ENCODE measurements around the gene TPRN. TPM values are rescaled to one million over a fixed set of nuclear protein-coding genes. Genes with fewer than 3 reads are reported as not detected.

The TPRN gene
- total and polyA plus RNA-seq, 9 of the 15 experiments (the other 6 are each of a cell fraction or from before 2014, with no cell fraction given): 0.31 to 31.9 (median 4.4) TPM

DNA sequence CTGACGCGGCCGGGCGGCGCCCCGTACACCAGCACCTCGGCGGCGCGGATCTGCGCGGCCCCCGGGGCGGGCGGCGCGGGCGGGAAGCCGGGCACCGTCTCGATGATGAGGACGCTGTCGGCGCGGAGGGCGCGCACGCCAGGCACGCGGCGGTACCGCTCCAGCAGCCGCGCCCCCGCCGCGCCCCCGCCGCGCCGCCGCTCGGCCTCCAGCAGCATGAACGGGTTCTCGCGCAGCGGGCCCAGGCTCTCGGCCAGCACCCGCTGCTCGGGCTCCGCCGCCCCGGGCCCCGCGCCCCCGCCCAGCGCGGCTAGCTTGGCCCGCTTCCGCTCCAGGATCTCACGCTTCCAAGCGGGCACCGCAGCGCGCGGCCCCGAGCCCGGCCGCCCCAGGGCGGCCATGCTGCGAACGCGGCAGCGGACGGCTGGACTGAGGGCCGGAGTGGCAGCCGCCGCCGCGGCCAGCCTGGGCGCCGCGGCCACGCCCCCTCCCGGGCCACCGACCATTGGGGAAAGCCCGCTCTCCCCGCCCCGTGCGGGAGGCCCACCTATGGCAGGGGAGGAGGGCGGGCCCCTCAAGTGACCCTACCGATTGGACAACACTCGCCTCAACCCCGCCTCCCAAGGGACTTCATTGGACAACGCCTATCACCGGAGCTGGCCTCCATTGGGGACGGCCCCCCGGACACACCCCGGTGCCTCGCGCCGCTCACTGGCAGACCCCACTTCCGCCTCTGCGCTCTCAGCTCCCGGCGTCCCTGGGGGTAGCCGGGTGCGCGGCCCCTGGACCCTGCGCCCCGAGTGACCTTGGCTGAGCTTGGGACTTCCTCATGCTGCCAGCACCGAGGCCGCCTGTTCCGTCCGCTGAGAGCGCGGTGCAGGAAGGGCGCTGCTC is at the start of gene TPRN (continued):
- TF ChIP-seq NCOA1 (IDR thresholded peaks at IDR 0.05; ENCODE audit: low read depth) (no peak), HDAC1 (IDR thresholded peaks at IDR 0.05) (peak in 1 of 2 experiments; percentile 85; a peak in 2 of 4 replicates), GATAD2A (IDR thresholded peaks at IDR 0.05) (no peak), TEAD1 (CRISPR knock-in tag; IDR thresholded peaks at IDR 0.05) (no peak), CEBPB (tag; IDR thresholded peaks at IDR 0.05) (no peak), ARID1B (IDR thresholded peaks at IDR 0.05) (no peak), GATAD2B (IDR thresholded peaks at IDR 0.05; ENCODE audit: borderline replicate concordance) (peak; percentile 84), ZNF696 (CRISPR knock-in tag; conservative IDR thresholded peaks at IDR 0.05) (no peak), ILF3 (IDR thresholded peaks at IDR 0.05; ENCODE audit: borderline replicate concordance) (0 out of 2 replicates have a peak, but pooled peaks have one; percentile 47), ATF7 (IDR thresholded peaks at IDR 0.05) (peak; percentile 84), LEF1 (IDR thresholded peaks at IDR 0.05) (no peak), HDAC3 (IDR thresholded peaks at IDR 0.05; ENCODE audit: borderline replicate concordance, partially characterized antibody) (no peak), MED1 (CRISPR knock-in tag; IDR thresholded peaks at IDR 0.05; ENCODE audit: borderline replicate concordance) (no peak), MECOM (CRISPR knock-in tag; IDR thresholded peaks at IDR 0.05) (no peak), CREM (IDR thresholded peaks at IDR 0.05; ENCODE audit: low read depth) (peak; percentile 28; the same call in 1 of the 2 replicates)
- TF ChIP-seq, protein P1, sequence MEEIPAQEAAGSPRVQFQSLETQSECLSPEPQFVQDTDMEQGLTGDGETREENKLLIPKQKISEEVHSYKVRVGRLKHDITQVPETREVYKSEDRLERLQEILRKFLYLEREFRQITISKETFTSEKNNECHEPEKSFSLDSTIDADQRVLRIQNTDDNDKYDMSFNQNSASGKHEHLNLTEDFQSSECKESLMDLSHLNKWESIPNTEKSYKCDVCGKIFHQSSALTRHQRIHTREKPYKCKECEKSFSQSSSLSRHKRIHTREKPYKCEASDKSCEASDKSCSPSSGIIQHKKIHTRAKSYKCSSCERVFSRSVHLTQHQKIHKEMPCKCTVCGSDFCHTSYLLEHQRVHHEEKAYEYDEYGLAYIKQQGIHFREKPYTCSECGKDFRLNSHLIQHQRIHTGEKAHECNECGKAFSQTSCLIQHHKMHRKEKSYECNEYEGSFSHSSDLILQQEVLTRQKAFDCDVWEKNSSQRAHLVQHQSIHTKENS (CRISPR knock-in tag; IDR thresholded peaks at IDR 0.05): no peak
- TF ChIP-seq, protein P2, sequence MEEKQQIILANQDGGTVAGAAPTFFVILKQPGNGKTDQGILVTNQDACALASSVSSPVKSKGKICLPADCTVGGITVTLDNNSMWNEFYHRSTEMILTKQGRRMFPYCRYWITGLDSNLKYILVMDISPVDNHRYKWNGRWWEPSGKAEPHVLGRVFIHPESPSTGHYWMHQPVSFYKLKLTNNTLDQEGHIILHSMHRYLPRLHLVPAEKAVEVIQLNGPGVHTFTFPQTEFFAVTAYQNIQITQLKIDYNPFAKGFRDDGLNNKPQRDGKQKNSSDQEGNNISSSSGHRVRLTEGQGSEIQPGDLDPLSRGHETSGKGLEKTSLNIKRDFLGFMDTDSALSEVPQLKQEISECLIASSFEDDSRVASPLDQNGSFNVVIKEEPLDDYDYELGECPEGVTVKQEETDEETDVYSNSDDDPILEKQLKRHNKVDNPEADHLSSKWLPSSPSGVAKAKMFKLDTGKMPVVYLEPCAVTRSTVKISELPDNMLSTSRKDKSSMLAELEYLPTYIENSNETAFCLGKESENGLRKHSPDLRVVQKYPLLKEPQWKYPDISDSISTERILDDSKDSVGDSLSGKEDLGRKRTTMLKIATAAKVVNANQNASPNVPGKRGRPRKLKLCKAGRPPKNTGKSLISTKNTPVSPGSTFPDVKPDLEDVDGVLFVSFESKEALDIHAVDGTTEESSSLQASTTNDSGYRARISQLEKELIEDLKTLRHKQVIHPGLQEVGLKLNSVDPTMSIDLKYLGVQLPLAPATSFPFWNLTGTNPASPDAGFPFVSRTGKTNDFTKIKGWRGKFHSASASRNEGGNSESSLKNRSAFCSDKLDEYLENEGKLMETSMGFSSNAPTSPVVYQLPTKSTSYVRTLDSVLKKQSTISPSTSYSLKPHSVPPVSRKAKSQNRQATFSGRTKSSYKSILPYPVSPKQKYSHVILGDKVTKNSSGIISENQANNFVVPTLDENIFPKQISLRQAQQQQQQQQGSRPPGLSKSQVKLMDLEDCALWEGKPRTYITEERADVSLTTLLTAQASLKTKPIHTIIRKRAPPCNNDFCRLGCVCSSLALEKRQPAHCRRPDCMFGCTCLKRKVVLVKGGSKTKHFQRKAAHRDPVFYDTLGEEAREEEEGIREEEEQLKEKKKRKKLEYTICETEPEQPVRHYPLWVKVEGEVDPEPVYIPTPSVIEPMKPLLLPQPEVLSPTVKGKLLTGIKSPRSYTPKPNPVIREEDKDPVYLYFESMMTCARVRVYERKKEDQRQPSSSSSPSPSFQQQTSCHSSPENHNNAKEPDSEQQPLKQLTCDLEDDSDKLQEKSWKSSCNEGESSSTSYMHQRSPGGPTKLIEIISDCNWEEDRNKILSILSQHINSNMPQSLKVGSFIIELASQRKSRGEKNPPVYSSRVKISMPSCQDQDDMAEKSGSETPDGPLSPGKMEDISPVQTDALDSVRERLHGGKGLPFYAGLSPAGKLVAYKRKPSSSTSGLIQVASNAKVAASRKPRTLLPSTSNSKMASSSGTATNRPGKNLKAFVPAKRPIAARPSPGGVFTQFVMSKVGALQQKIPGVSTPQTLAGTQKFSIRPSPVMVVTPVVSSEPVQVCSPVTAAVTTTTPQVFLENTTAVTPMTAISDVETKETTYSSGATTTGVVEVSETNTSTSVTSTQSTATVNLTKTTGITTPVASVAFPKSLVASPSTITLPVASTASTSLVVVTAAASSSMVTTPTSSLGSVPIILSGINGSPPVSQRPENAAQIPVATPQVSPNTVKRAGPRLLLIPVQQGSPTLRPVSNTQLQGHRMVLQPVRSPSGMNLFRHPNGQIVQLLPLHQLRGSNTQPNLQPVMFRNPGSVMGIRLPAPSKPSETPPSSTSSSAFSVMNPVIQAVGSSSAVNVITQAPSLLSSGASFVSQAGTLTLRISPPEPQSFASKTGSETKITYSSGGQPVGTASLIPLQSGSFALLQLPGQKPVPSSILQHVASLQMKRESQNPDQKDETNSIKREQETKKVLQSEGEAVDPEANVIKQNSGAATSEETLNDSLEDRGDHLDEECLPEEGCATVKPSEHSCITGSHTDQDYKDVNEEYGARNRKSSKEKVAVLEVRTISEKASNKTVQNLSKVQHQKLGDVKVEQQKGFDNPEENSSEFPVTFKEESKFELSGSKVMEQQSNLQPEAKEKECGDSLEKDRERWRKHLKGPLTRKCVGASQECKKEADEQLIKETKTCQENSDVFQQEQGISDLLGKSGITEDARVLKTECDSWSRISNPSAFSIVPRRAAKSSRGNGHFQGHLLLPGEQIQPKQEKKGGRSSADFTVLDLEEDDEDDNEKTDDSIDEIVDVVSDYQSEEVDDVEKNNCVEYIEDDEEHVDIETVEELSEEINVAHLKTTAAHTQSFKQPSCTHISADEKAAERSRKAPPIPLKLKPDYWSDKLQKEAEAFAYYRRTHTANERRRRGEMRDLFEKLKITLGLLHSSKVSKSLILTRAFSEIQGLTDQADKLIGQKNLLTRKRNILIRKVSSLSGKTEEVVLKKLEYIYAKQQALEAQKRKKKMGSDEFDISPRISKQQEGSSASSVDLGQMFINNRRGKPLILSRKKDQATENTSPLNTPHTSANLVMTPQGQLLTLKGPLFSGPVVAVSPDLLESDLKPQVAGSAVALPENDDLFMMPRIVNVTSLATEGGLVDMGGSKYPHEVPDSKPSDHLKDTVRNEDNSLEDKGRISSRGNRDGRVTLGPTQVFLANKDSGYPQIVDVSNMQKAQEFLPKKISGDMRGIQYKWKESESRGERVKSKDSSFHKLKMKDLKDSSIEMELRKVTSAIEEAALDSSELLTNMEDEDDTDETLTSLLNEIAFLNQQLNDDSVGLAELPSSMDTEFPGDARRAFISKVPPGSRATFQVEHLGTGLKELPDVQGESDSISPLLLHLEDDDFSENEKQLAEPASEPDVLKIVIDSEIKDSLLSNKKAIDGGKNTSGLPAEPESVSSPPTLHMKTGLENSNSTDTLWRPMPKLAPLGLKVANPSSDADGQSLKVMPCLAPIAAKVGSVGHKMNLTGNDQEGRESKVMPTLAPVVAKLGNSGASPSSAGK (IDR thresholded peaks at IDR 0.05): no peak
